ENCODE measurements around the gene GAREM1.

DNA sequence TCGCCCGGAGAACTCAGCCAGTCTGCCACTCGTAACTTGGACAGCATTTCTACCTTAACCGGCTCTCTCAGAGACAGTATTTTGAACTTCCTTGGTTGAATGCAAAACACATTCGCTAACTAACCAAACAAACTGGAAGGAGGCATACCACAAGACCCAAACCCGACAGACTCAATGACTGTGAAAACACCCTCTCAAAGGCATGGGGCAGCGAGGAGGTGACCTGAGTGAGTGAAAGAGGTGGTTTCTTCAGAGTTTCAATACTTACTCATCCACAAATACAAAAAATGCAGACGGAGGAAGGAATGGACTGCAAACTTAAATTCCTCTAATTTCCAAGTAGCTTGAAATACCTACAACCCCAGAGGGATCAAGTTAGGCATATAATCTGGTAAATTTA, 132.9 kb downstream of the GAREM1 start:
- TF ChIP-seq POLR2A (IDR thresholded peaks at IDR 0.05): no peak
- TF ChIP-seq, protein P1, sequence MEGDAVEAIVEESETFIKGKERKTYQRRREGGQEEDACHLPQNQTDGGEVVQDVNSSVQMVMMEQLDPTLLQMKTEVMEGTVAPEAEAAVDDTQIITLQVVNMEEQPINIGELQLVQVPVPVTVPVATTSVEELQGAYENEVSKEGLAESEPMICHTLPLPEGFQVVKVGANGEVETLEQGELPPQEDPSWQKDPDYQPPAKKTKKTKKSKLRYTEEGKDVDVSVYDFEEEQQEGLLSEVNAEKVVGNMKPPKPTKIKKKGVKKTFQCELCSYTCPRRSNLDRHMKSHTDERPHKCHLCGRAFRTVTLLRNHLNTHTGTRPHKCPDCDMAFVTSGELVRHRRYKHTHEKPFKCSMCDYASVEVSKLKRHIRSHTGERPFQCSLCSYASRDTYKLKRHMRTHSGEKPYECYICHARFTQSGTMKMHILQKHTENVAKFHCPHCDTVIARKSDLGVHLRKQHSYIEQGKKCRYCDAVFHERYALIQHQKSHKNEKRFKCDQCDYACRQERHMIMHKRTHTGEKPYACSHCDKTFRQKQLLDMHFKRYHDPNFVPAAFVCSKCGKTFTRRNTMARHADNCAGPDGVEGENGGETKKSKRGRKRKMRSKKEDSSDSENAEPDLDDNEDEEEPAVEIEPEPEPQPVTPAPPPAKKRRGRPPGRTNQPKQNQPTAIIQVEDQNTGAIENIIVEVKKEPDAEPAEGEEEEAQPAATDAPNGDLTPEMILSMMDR (IDR thresholded peaks at IDR 0.05): no peak
